RWPE2 (cell line): ENCODE data around the gene MEIOSIN.
A peak's percentile ranks its signal among the peaks of the same experiment; 100 is the strongest.
"Not testable (repeated sequence)": the region's sequence is repeated elsewhere in the genome, so short reads cannot be mapped to it uniquely, and the experiment has no call there.

Experiments used
- ATAC-seq: fragments of 200-7000 bp; cut with Tn5 transposase; 3 replicates; pipeline ENCODE4 v1.9.1; 2021; ENCODE audit warnings: low read depth
- DNase-seq: peaks from one replicate; pipeline ENCODE4 v3.0.0-alpha.2; 2020; ENCODE audit warnings: low spot score
- H3K27ac ChIP-seq: fragments of 450-650 bp; 2 replicates; pipeline ENCODE4 v1.5.1; 2017; ENCODE audit warnings: mild to moderate bottlenecking; ENCODE audit not compliant: poor library complexity, severe bottlenecking
- H3K27me3 ChIP-seq: fragments of 250-450 bp; sonication (Bioruptor Pico); 2 replicates; pipeline ENCODE4 v1.5.1; 2021; ENCODE audit warnings: mild to moderate bottlenecking, moderate library complexity; ENCODE audit not compliant: insufficient read depth, poor library complexity, severe bottlenecking
- H3K36me3 ChIP-seq: fragments of 250-450 bp; sonication (Bioruptor Pico); 2 replicates; pipeline ENCODE4 v1.5.1; 2020; ENCODE audit warnings: low read depth, mild to moderate bottlenecking, moderate library complexity
- H3K4me1 ChIP-seq: fragments of 250-450 bp; sonication (Bioruptor Pico); 2 replicates; pipeline ENCODE4 v1.5.1; 2021; ENCODE audit warnings: mild to moderate bottlenecking, moderate library complexity; ENCODE audit not compliant: insufficient read depth, poor library complexity, severe bottlenecking
- H3K4me3 ChIP-seq: fragments of 250-450 bp; sonication (Bioruptor Pico); 2 replicates; pipeline ENCODE4 v1.5.1; 2021; ENCODE audit warnings: mild to moderate bottlenecking, moderate library complexity; ENCODE audit not compliant: severe bottlenecking
- H3K9me3 ChIP-seq: fragments of 250-450 bp; sonication (Bioruptor Pico); 2 replicates; pipeline ENCODE4 v1.5.1; 2021; ENCODE audit warnings: mild to moderate bottlenecking, moderate library complexity; ENCODE audit not compliant: severe bottlenecking
- TF ChIP-seq, protein P1 (sequence below): fragments of 450-650 bp; IDR thresholded peaks from one replicate; pipeline ENCODE4 v1.5.1; 2017; ENCODE audit warnings: mild to moderate bottlenecking, moderate library complexity; ENCODE audit not compliant: poor library complexity, severe bottlenecking

The MEIOSIN gene

GRCh38 chr19:45717983-45718650 lies 15.1 kb upstream of the MEIOSIN start:
- no peaks in the 10 kb centered on the region for H3K27me3 ChIP-seq
- peak overlapping the region; percentile 84 for H3K27ac ChIP-seq
- H3K36me3 ChIP-seq = peaks cover 21% of the 10 kb centered on the region
- ATAC-seq (no peak), DNase-seq (no peak)
- no peaks in the 10 kb centered on the region for H3K9me3 ChIP-seq
- TF ChIP-seq, protein P1, sequence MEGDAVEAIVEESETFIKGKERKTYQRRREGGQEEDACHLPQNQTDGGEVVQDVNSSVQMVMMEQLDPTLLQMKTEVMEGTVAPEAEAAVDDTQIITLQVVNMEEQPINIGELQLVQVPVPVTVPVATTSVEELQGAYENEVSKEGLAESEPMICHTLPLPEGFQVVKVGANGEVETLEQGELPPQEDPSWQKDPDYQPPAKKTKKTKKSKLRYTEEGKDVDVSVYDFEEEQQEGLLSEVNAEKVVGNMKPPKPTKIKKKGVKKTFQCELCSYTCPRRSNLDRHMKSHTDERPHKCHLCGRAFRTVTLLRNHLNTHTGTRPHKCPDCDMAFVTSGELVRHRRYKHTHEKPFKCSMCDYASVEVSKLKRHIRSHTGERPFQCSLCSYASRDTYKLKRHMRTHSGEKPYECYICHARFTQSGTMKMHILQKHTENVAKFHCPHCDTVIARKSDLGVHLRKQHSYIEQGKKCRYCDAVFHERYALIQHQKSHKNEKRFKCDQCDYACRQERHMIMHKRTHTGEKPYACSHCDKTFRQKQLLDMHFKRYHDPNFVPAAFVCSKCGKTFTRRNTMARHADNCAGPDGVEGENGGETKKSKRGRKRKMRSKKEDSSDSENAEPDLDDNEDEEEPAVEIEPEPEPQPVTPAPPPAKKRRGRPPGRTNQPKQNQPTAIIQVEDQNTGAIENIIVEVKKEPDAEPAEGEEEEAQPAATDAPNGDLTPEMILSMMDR = no peak
- H3K4me1 ChIP-seq = peaks cover 18% of the 10 kb centered on the region
- H3K4me3 ChIP-seq = peak overlapping the region; percentile 64

GRCh38 chr19:45720065-45720464 lies 13.2 kb upstream of the MEIOSIN start:
- not testable (repeated sequence) for H3K9me3 ChIP-seq, DNase-seq, H3K27ac ChIP-seq, H3K27me3 ChIP-seq, H3K4me3 ChIP-seq, ATAC-seq
- H3K36me3 ChIP-seq = peaks cover 21% of the 10 kb centered on the region
- peaks cover 25% of the 10 kb centered on the region for H3K4me1 ChIP-seq

- H3K36me3 ChIP-seq, ATAC-seq, H3K27me3 ChIP-seq, DNase-seq, H3K9me3 ChIP-seq, H3K27ac ChIP-seq, H3K4me3 ChIP-seq, H3K4me1 ChIP-seq: not testable (repeated sequence)
These were observed 4.6 kb upstream of the MEIOSIN start for GRCh38 chr19:45728683-45729082.

DNA sequence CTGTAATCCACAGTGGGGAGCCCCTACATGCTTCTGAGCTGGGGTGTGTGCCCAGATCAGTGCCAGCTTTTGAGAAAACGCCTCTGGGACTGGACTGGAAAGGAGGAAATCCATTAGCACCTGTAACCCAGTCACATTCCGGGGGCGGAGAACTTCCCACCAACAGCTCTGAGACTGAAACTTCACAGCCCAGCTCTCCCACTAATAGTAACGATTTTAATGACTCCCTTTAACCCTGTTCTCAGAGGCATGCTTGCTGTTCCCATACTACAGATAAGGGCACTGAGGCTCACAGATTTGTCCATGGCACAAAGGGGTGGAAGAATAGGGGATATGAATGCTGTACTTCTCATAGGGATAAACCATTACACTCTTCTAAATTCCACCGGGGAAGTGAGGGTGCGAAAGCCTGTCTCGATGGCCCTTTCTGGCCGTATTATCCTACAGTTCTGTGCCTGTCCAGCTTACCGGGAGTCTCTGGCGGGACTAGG lies 3.4 kb upstream of the MEIOSIN start:
- Histone ChIP-seq H3K4me1 (no peaks in the 10 kb centered on the region), H3K4me3 (peak overlapping the region; percentile 56), H3K36me3 (no peaks in the 10 kb centered on the region; the same call in 1 of the 2 replicates), H3K27me3 (no peaks in the 10 kb centered on the region), H3K9me3 (no peaks in the 10 kb centered on the region), H3K27ac (peak overlapping the region; percentile 55)
- TF ChIP-seq, protein P1 = no peak
- DNase-seq (no peak), ATAC-seq (peak; percentile 4; the same call in 1 of the 3 replicates)

DNA sequence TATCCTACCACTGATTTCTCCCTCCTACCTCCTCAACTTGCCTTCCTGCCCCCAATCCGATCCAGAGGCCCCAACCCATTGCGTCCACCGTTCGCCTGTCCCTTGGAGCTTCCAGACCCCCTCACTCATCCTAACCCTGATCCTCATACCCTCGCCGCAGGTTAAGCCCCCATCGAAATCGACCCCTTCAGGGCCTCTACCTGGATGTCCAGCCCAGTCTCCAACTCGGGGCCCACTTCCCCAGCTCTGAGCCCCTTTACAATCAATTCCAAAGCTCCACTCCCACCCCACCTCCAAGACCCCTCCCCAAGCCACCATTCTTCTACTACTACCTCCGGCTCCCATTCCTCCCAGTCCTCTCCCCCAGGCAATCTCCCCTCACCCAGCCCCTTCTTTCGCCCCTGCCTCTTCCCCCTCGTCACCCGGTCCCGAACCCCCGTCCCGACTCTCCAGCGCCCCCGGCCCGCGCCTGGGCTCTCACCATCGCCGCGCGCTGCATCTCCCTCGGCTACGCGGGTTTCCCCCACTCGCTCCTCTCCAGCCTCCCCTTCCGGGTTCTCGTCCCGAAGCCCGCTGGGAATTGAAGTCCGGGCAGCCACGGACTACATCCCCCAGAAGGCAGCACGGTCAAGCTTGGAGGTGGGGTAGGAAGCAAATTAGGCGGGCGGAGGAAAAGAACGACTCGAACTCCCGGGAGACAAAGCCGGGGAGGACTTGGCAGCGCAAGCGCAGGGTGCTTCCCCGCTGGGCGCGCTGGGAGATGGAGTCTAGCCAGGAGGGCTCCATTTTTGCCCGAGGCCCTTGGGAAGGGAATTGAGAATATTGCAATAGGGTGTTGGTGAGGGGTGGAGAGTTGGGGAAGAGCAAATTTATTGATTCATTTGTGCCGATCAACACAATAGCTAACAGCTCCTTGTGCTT lies 2.6 kb upstream of the MEIOSIN start, which contains the start of gene FBXO46:
Gene FBXO46, minus strand, starts transcription at position 529 of the 921 bp plus-strand sequence. CDS start 17,401 bp downstream, outside the sequence.
- peak within 1 kb of the TSS; percentile 56 for H3K4me3 ChIP-seq
- H3K27me3 ChIP-seq = no peaks in the 10 kb centered on the region
- DNase-seq = peak; percentile 96
- H3K27ac ChIP-seq = peak within 1 kb of the TSS; percentile 55
- no peaks in the 10 kb centered on the region; the same call in 1 of the 2 replicates for H3K36me3 ChIP-seq
- H3K4me1 ChIP-seq = no peaks in the 10 kb centered on the region
- TF ChIP-seq, protein P1 = peak; percentile 13
- peak; percentile 99 for ATAC-seq
- H3K9me3 ChIP-seq = no peaks in the 10 kb centered on the region
